Nephron (organoid): ENCODE results near the gene RERE.

Experiments
- H3K27ac Mint-ChIP-seq, 3 experiments: 2 replicates each; pipeline ENCODE4 v1.8.0; 2020; ENCODE audit warnings: mixed read lengths in 3 of 3, mild to moderate bottlenecking in 2 of 3, moderate library complexity in 1 of 3
- H3K27me3 Mint-ChIP-seq: 2 replicates; pipeline ENCODE4 v1.8.0; 2021; ENCODE audit warnings: low read depth, mild to moderate bottlenecking, moderate library complexity, mixed read lengths
- H3K36me3 Mint-ChIP-seq: 2 replicates; pipeline ENCODE4 v1.8.0; 2020; ENCODE audit warnings: low read depth, mixed read lengths
- H3K4me1 Mint-ChIP-seq: 2 replicates; pipeline ENCODE4 v1.8.0; 2020; ENCODE audit warnings: mixed read lengths
- H3K4me3 Mint-ChIP-seq, 3 experiments: 2 replicates each; pipeline ENCODE4 v1.8.0; 2020; ENCODE audit warnings: mild to moderate bottlenecking in 3 of 3, mixed read lengths in 3 of 3, moderate library complexity in 2 of 3
- H3K9me3 Mint-ChIP-seq: 2 replicates; pipeline ENCODE4 v1.8.0; 2020; ENCODE audit warnings: mixed read lengths
- TF ChIP-seq, protein P1 (sequence below), 3 experiments: fragments of 200-600 bp; sonication (generic); IDR thresholded peaks; one replicate each; pipeline ENCODE4 v1.5.0; 2021; ENCODE audit warnings: antibody characterized with exemption in 3 of 3; ENCODE audit not compliant: unreplicated experiment in 3 of 3

The RERE gene

DNA sequence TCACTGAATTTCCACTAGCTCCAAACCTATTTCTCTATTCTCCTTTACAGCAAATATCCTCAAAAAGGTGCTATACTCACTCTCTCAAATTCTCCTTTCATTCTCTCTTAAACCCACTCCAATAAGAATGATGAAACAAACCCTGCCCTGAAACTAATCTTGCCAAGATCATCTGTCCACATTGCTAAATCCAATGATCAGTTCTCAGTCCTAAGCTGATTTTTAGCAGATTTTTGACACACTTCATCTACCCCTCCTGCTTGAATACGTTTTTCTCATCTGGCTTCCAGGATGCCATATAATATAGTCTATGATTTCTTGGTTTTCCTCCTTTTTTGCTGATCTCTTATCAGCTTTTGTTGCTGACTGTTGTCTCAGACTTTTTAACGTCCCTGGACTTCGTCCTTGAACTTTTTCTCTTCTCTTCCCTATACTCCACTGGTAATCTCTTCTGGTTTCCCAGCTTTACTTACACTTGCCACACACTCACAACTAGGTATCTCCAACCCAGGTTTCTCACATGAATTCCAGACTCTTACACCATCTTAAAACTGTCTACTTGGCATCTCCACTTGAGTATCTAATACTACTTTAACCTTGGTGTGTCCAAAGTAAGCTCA is 35.3 kb downstream of the RERE start:
- no peaks in the 10 kb centered on the region for H3K27me3 Mint-ChIP-seq
- no peak overlapping the region for H3K4me3 Mint-ChIP-seq
- peaks cover 5% of the 10 kb centered on the region for H3K4me1 Mint-ChIP-seq
- H3K27ac Mint-ChIP-seq, result peak overlapping the region; percentile 0 to 20 (median 1)
- H3K9me3 Mint-ChIP-seq, result no peaks in the 10 kb centered on the region
- H3K36me3 Mint-ChIP-seq, result peaks cover 18% of the 10 kb centered on the region
- TF ChIP-seq, protein P1, sequence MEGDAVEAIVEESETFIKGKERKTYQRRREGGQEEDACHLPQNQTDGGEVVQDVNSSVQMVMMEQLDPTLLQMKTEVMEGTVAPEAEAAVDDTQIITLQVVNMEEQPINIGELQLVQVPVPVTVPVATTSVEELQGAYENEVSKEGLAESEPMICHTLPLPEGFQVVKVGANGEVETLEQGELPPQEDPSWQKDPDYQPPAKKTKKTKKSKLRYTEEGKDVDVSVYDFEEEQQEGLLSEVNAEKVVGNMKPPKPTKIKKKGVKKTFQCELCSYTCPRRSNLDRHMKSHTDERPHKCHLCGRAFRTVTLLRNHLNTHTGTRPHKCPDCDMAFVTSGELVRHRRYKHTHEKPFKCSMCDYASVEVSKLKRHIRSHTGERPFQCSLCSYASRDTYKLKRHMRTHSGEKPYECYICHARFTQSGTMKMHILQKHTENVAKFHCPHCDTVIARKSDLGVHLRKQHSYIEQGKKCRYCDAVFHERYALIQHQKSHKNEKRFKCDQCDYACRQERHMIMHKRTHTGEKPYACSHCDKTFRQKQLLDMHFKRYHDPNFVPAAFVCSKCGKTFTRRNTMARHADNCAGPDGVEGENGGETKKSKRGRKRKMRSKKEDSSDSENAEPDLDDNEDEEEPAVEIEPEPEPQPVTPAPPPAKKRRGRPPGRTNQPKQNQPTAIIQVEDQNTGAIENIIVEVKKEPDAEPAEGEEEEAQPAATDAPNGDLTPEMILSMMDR (IDR thresholded peaks at IDR 0.05; ENCODE audit: unreplicated experiment in 3 of 3), result no peak

GRCh38 chr1:8780405-8780804 is 37.0 kb downstream of the RERE start:
- Mint-ChIP-seq H3K4me3 (no peak overlapping the region), H3K27me3 (no peaks in the 10 kb centered on the region), H3K36me3 (peaks cover 8% of the 10 kb centered on the region), H3K27ac (no peak overlapping the region), H3K4me1 (peaks cover 5% of the 10 kb centered on the region), H3K9me3 (no peaks in the 10 kb centered on the region)
- TF ChIP-seq, protein P1 (IDR thresholded peaks at IDR 0.05; ENCODE audit: unreplicated experiment in 3 of 3), result no peak

DNA sequence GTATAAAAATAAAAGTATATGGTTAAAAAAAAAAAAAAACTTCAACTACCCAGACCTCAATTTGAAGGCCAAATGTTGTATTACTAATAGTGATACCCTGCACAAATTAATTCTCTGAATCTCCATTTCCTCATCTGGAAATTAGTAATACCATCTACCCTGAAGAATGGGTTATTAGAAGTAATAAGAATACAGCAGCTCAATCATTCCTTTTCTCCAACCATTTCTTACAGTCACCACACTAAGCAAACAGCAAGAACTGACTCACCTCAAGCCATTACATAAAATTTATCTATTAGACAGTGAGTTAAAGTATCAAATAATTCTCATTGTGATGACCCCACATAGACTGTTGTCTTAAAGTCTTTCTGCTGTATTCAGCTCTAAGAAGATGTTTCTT is 39.6 kb downstream of the RERE start:
- H3K4me1 Mint-ChIP-seq, result no peaks in the 10 kb centered on the region
- peaks cover 9% of the 10 kb centered on the region for H3K36me3 Mint-ChIP-seq
- H3K4me3 Mint-ChIP-seq, result no peak overlapping the region
- peak overlapping the region in 1 of 3 experiments; percentile 52 for H3K27ac Mint-ChIP-seq
- H3K27me3 Mint-ChIP-seq, result no peaks in the 10 kb centered on the region
- H3K9me3 Mint-ChIP-seq, result no peaks in the 10 kb centered on the region
- TF ChIP-seq, protein P1 (IDR thresholded peaks at IDR 0.05; ENCODE audit: unreplicated experiment in 3 of 3), result no peak

- Mint-ChIP-seq H3K27me3 (no peaks in the 10 kb centered on the region), H3K4me1 (no peaks in the 10 kb centered on the region), H3K4me3 (no peak overlapping the region), H3K9me3 (no peaks in the 10 kb centered on the region), H3K36me3 (peaks cover 9% of the 10 kb centered on the region), H3K27ac (peak overlapping the region in 1 of 3 experiments; percentile 67)
- TF ChIP-seq, protein P1 (IDR thresholded peaks at IDR 0.05; ENCODE audit: unreplicated experiment in 3 of 3), result no peak
Measured at GRCh38 chr1:8776104-8776503, 41.3 kb downstream of the RERE start.

DNA sequence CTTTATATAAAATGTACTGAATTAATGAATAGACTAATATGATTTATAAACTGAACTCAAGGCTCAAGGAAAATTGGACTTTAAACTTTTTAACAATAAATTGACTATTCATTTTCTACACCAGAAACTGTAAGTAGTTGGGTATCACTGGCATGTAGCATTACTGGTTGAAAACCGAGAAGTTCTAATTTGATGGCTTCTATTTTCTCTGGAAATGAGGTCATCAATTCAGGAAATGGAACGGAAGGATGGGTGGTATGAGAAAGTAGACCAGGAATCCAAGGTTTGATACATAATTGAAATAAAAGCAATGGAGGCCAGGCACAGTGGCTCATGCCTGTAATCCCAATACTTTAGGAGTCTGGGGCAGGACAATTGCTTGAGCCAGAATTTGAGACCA is 50.4 kb downstream of the RERE start:
- no peaks in the 10 kb centered on the region for H3K27me3 Mint-ChIP-seq
- peaks cover 10% of the 10 kb centered on the region for H3K36me3 Mint-ChIP-seq
- no peak overlapping the region for H3K27ac Mint-ChIP-seq
- H3K4me3 Mint-ChIP-seq, result no peak overlapping the region
- no peaks in the 10 kb centered on the region for H3K9me3 Mint-ChIP-seq
- TF ChIP-seq, protein P1 (IDR thresholded peaks at IDR 0.05; ENCODE audit: unreplicated experiment in 3 of 3), result no peak
- peaks cover 24% of the 10 kb centered on the region for H3K4me1 Mint-ChIP-seq

DNA sequence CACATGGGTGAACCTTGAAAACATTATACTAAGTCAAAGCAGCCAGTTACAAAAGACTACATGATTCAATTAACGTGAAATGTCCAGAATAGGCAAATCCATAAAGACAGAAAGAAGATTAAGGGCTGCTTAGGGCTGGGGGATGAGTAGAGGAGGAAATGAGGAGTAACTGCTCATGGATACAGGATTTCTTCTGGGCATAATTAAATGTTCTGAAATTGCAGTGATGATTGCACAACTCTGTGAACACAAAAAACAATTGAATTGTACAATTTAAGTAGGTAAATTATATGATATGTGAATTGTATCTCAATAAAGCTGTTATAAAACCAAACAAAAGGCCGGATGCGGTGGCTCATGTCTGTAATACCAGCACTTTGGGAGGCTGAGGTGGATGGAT is 52.2 kb downstream of the RERE start:
- Mint-ChIP-seq H3K9me3 (no peaks in the 10 kb centered on the region), H3K4me1 (peaks cover 24% of the 10 kb centered on the region), H3K4me3 (no peak overlapping the region), H3K27ac (peak overlapping the region in 1 of 3 experiments; percentile 55), H3K27me3 (no peaks in the 10 kb centered on the region), H3K36me3 (peaks cover 24% of the 10 kb centered on the region)
- TF ChIP-seq, protein P1 (IDR thresholded peaks at IDR 0.05; ENCODE audit: unreplicated experiment in 3 of 3), result no peak
